ENCODE data around the gene ICAM5.

Gene ICAM5

DNA sequence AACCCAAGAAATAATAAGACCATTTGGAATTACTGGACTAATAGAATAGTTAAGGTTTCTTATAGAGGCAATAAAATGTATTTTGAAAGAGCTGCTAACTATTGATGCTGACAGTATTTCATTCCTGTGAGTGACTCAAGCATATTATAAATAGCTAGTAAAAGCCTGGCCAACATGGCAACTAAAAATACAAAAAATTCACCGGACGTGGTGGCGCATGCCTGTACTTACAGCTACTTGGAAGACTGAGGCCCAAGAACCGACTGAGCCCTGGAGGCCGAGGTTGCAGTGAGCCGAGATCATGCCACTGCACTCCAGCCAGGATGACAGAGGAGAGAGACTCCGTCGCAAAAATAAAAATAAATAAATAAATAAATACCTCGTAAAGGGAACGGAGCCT lies 55.0 kb downstream of the ICAM5 start:
- DNase-seq (ENCODE audit: low read depth in 2 of 2), result no peak

All from fibroblast of skin of left biceps (primary cell).